Measurements from ENCODE around the gene DDX50. TPM values are rescaled to one million over a fixed set of nuclear protein-coding genes. Genes with fewer than 3 reads are reported as not detected.

DDX50 gene
- total RNA-seq, 6 experiments from 2014 or later, result 7.4 to 12.4 (median 11.2) TPM

DNA sequence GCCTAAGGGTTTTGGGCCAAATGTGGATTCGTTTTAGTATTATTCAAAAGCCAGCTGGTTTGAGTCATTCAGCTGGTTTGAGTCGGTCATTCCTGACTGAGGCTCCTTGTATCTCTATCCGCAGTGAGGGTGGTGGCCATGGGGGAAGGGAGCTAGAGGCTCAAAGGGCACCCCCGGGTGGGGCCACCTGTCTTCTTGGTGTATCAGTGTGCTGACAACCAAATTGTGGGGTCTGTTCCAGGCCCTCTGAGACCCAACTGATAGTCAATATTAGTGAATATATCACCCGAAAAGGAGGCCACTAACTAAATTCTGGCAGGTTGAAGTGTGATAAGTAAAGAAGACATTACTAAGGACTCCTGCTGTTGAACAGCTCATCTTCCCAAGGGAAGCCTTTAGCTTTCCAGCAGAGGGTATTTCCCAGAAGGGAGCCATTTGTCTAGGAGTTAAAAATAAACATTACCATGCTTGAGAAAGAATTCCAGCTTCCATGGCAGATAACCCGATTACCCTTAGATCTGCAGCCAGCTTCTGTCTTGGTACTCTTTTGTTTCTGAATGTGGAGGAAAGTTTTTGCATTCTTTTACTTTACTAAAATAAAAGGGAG lies 29.9 kb upstream of the DDX50 start:
- 31% methylated on average over 5 of the region's 6 CpGs for WGBS (ENCODE audit: insufficient coverage, low coverage, low lambda C conversion rate, missing lambda C conversion rate)
- no peak overlapping the region for H3K4me3 ChIP-seq
- TF ChIP-seq POLR2A (IDR thresholded peaks at IDR 0.05), result no peak
- TF ChIP-seq, protein P1, sequence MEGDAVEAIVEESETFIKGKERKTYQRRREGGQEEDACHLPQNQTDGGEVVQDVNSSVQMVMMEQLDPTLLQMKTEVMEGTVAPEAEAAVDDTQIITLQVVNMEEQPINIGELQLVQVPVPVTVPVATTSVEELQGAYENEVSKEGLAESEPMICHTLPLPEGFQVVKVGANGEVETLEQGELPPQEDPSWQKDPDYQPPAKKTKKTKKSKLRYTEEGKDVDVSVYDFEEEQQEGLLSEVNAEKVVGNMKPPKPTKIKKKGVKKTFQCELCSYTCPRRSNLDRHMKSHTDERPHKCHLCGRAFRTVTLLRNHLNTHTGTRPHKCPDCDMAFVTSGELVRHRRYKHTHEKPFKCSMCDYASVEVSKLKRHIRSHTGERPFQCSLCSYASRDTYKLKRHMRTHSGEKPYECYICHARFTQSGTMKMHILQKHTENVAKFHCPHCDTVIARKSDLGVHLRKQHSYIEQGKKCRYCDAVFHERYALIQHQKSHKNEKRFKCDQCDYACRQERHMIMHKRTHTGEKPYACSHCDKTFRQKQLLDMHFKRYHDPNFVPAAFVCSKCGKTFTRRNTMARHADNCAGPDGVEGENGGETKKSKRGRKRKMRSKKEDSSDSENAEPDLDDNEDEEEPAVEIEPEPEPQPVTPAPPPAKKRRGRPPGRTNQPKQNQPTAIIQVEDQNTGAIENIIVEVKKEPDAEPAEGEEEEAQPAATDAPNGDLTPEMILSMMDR (IDR thresholded peaks at IDR 0.05), result no peak
- H3K36me3 ChIP-seq, result no peaks in the 10 kb centered on the region
- intact Hi-C loops (cut with DNase I), result no loop called here
- H3K27me3 ChIP-seq, result no peaks in the 10 kb centered on the region
- DNase-seq, result no peak
- peaks cover 0 to 30% (median 0%) of the 10 kb centered on the region in 4 donors for H3K4me1 ChIP-seq
- peak overlapping the region in 1 of 3 donors; percentile 0 for H3K27ac ChIP-seq
- no peaks in the 10 kb centered on the region for H3K9me3 ChIP-seq
- no peak for ATAC-seq

DNA sequence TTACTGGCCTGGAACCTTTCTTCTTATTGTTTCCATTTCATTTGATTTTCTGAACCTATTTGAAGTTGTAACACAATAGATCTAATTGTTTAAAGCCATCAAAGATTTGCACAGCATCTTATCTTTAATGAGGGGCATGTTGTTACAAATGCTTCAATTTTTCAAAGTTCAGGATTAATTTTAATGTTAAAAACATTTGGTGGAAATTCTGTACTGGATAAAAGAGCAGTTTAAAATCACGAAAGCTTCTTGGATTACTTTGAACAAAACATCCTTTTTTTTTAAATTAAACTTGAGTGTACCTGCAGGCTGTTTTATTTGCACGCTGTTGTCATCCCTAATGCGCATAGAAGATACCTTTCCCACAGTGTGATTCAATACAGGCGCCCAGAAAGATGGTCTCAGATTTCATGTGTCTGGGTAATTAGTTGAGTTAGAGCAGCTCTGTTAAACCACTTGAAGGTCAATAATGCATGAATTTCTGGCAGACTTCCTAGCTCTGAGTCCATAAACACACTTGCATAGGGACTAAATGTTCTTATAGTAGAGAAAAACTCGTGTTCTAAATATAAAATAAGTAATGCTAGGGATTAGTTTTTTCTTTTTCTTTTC lies 29.3 kb upstream of the DDX50 start:
- no peak for DNase-seq
- H3K27ac ChIP-seq, result no peak overlapping the region

DNA sequence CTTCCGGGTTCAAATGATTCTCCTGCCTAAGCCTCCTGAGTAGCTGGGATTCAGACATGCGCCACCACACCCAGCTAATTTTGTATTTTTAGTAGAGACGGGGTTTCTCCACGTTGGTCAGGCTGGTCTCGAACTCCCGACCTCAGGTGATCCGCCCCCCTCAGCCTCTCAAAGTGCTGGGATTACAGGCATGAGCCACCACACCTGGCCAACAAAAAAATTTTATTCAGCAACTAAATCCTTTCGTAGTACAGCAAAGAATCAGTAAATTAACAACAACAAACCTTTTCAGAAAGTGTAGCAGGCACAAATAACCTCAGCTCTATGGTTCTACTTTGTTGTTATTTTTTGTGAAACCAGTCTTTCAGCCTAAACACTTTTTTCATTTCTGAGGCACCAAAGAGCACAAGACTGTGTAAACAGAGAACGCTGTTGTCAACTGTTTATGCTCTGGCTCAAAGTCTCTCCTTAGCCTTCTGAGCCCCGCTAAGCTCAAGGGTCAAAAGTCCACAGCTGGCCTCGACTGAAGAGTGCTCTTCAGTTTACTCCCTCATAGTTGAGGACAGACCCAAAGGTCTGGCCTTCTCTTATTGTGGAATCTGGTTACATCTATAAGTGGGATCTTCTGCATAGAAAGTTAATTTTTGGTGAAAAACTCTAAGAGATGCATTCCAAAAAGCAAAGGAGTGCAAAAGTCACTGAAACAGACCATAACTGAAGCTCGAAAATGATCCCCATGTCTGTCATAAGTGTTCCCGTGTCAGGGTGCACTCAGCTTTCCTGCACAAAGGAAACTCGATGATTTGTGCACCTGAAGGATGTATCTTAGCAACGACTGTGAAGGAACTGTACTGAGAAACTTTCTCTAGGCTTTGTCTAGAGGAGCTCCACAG lies 24.6 kb upstream of the DDX50 start:
- peak in 1 of 3 donors; percentile 66 for DNase-seq
- 47% methylated on average over 15 of the region's 15 CpGs for WGBS (ENCODE audit: insufficient coverage, low coverage, low lambda C conversion rate, missing lambda C conversion rate)

More for the DNA sequence above, 29.3 kb upstream of the DDX50 start:
- intact Hi-C loops (cut with DNase I), result no loop called here
- Histone ChIP-seq H3K36me3 (no peaks in the 10 kb centered on the region), H3K27me3 (no peaks in the 10 kb centered on the region), H3K9me3 (no peaks in the 10 kb centered on the region), H3K4me1 (peaks cover 0 to 33% (median 0%) of the 10 kb centered on the region in 4 donors), H3K4me3 (no peak overlapping the region)
- TF ChIP-seq, protein P1 (IDR thresholded peaks at IDR 0.05), result no peak
- no peak for TF ChIP-seq POLR2A (IDR thresholded peaks at IDR 0.05)
- WGBS (ENCODE audit: insufficient coverage, low coverage, low lambda C conversion rate, missing lambda C conversion rate), result 69% methylated on average over 5 of the region's 5 CpGs
- peak in 1 of 4 donors; percentile 19 for ATAC-seq

DNA sequence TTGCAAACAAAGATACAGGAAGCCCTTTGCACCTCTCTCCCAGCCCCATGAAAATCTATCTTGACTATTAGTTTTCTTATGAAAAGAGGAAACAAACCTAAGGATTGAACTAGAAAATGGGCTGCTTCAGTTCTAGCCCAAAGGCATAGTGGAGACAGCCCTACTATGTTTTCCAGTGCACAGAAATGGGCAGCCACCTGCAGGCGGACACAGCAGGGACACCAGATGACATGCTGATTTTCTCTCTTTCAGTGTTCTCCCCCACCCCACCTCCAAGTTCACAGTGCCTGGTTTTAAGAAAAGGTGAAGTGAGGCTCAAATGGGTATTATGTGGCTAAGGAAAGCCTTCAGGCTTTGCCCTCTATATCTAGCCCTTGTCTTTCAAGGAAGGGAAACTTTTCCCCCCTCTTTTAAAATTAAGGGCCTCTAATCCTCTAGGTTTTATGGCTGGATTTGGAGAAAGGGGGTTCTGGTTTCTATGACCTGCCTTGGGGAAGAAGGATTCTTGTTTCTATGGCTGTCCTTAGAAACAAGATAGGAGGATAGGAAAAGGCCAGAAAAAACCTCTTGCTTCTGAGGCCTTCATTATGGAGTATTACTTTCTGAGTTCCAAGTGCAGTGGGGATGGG lies 23.5 kb upstream of the DDX50 start:
- H3K27me3 ChIP-seq, result no peaks in the 10 kb centered on the region
- intact Hi-C loops (cut with DNase I), result no loop called here
- H3K9me3 ChIP-seq, result no peaks in the 10 kb centered on the region
- ATAC-seq (no peak), DNase-seq (no peak)
- TF ChIP-seq POLR2A (IDR thresholded peaks at IDR 0.05), result no peak
- TF ChIP-seq, protein P1 (IDR thresholded peaks at IDR 0.05), result no peak
- H3K36me3 ChIP-seq, result no peaks in the 10 kb centered on the region
- 89% methylated on average over 1 of the region's 1 CpG for WGBS (ENCODE audit: insufficient coverage, low coverage, low lambda C conversion rate, missing lambda C conversion rate)
- H3K4me1 ChIP-seq, result peaks cover 0 to 7% (median 0%) of the 10 kb centered on the region in 4 donors
- no peak overlapping the region for H3K4me3 ChIP-seq
- H3K27ac ChIP-seq, result no peak overlapping the region

More for the DNA sequence above, 24.6 kb upstream of the DDX50 start:
- peak; percentile 96 to 98 (median 97) for ATAC-seq
- H3K4me1 ChIP-seq, result peaks cover 0 to 12% (median 0%) of the 10 kb centered on the region in 4 donors
- H3K27me3 ChIP-seq, result no peaks in the 10 kb centered on the region
- TF ChIP-seq, protein P1 (IDR thresholded peaks at IDR 0.05), result no peak
- TF ChIP-seq POLR2A (IDR thresholded peaks at IDR 0.05), result no peak
- intact Hi-C loops (cut with DNase I), result no loop called here
- H3K9me3 ChIP-seq, result no peaks in the 10 kb centered on the region
- no peaks in the 10 kb centered on the region for H3K36me3 ChIP-seq
- H3K27ac ChIP-seq, result peak overlapping the region in 2 of 3 donors; percentile 44 to 50
- H3K4me3 ChIP-seq, result no peak overlapping the region
